Activated naive CD4-positive, alpha-beta T cell treated with anti-CD3 and anti-CD28 coated beads for 36 hours (primary cell): ENCODE results near the gene PPP2CA. TPM values are rescaled to one million over a fixed set of nuclear protein-coding genes. Genes with fewer than 3 reads are reported as not detected.
"Not testable (repeated sequence)": the region's sequence is repeated elsewhere in the genome, so short reads cannot be mapped to it uniquely, and the experiment has no call there.

Source experiments
- CTCF ChIA-PET: fragments of 350-600 bp; sonication (Branson Sonifier 250); formaldehyde crosslinking; loops from one replicate; lab custom pipeline; 2021; ENCODE audit warnings: antibody characterized with exemption; lab: Charles Lee
- DNase-seq: peaks from one replicate; pipeline ENCODE4 v3.0.0-alpha.2; 2020
- H3K27ac Mint-ChIP-seq: one replicate; pipeline ENCODE4 v1.8.0; 2021; ENCODE audit warnings: mild to moderate bottlenecking, mixed read lengths
- H3K27me3 Mint-ChIP-seq: one replicate; pipeline ENCODE4 v1.8.0; 2021; ENCODE audit warnings: low read depth, mixed read lengths
- H3K36me3 Mint-ChIP-seq: one replicate; pipeline ENCODE4 v1.8.0; 2021; ENCODE audit warnings: low read depth, mixed read lengths
- H3K4me1 Mint-ChIP-seq: one replicate; pipeline ENCODE4 v1.8.0; 2021; ENCODE audit warnings: low read depth, mixed read lengths
- H3K4me3 Mint-ChIP-seq: one replicate; pipeline ENCODE4 v1.8.0; 2021; ENCODE audit warnings: mild to moderate bottlenecking, moderate library complexity, mixed read lengths
- H3K9me3 Mint-ChIP-seq: one replicate; pipeline ENCODE4 v1.8.0; 2021; ENCODE audit warnings: mixed read lengths
- intact Hi-C: fragments of 100-400 bp; cut with micrococcal nuclease; formaldehyde crosslinking; loops from one replicate; pipeline ENCODE4 v1.15.1; 2023
- total RNA-seq, 2 experiments: library from RNA; stranded (reverse); gene quantifications; one replicate each; pipeline ENCODE4 v1.2.3, GENCODE V29; 2021

Gene PPP2CA
- total RNA-seq, 2 experiments from 2014 or later: 132 to 135 TPM

GRCh38 chr5:134211263-134212031 lies 14.4 kb downstream of the PPP2CA start:
- H3K27ac Mint-ChIP-seq, H3K27me3 Mint-ChIP-seq, DNase-seq, H3K4me3 Mint-ChIP-seq, H3K36me3 Mint-ChIP-seq, H3K9me3 Mint-ChIP-seq, intact Hi-C loops: not testable (repeated sequence)
- peaks cover 54% of the 10 kb centered on the region for H3K4me1 Mint-ChIP-seq
- CTCF ChIA-PET: interaction anchor here (0.7 to 1.1 kb wide), 2 partner anchors 14 to 506 kb away, joined by 3 read pairs; no protein-coding TSS in a partner anchor

- no peaks in the 10 kb centered on the region for H3K9me3 Mint-ChIP-seq
- H3K36me3 Mint-ChIP-seq: peaks cover 7% of the 10 kb centered on the region
- CTCF ChIA-PET: interaction anchor here (0.6 to 1.8 kb wide), 9 partner anchors 10 to 211 kb away, joined by 3 to 6 read pairs (median 4); no protein-coding TSS in a partner anchor
- no peak overlapping the region for H3K27ac Mint-ChIP-seq
- H3K4me3 Mint-ChIP-seq: no peak overlapping the region
- DNase-seq: no peak
- peaks cover 46% of the 10 kb centered on the region for H3K4me1 Mint-ChIP-seq
- intact Hi-C loops: no loop called here
- H3K27me3 Mint-ChIP-seq: no peaks in the 10 kb centered on the region
These were observed 16.2 kb downstream of the PPP2CA start for GRCh38 chr5:134209477-134210245.

GRCh38 chr5:134207696-134208095 lies 18.2 kb downstream of the PPP2CA start:
- CTCF ChIA-PET: interaction anchor here (1.1 to 1.3 kb wide), 2 partner anchors 23 to 84 kb away, joined by 3 to 4 read pairs; no protein-coding TSS in a partner anchor
- no peaks in the 10 kb centered on the region for H3K9me3 Mint-ChIP-seq

GRCh38 chr5:134206627-134207160 lies 19.2 kb downstream of the PPP2CA start:
- CTCF ChIA-PET: interaction anchor here (1.2 kb wide), 1 partner anchor 22 kb away, joined by 3 read pairs; no protein-coding TSS in a partner anchor
- peaks cover 30% of the 10 kb centered on the region for H3K4me1 Mint-ChIP-seq
- H3K4me3 Mint-ChIP-seq: no peak overlapping the region
- no peak for DNase-seq
- H3K9me3 Mint-ChIP-seq: no peaks in the 10 kb centered on the region
- H3K27me3 Mint-ChIP-seq: no peaks in the 10 kb centered on the region
- intact Hi-C loops: no loop called here
- H3K36me3 Mint-ChIP-seq: peaks cover 20% of the 10 kb centered on the region
- H3K27ac Mint-ChIP-seq: no peak overlapping the region

More at GRCh38 chr5:134207696-134208095, 18.2 kb downstream of the PPP2CA start:
- H3K4me3 Mint-ChIP-seq: no peak overlapping the region
- no peak overlapping the region for H3K27ac Mint-ChIP-seq
- H3K27me3 Mint-ChIP-seq: no peaks in the 10 kb centered on the region
- peaks cover 38% of the 10 kb centered on the region for H3K4me1 Mint-ChIP-seq
- H3K36me3 Mint-ChIP-seq: peaks cover 16% of the 10 kb centered on the region
- intact Hi-C loops: no loop called here
- no peak for DNase-seq

- DNase-seq: no peak
- Mint-ChIP-seq H3K27ac (no peak overlapping the region), H3K4me3 (no peak overlapping the region), H3K4me1 (peaks cover 19% of the 10 kb centered on the region), H3K9me3 (no peaks in the 10 kb centered on the region), H3K27me3 (no peaks in the 10 kb centered on the region), H3K36me3 (peaks cover 40% of the 10 kb centered on the region)
- CTCF ChIA-PET: no interaction called here
- intact Hi-C loops: no loop called here
These were observed 21.3 kb downstream of the PPP2CA start for GRCh38 chr5:134204575-134204974.

- H3K27me3 Mint-ChIP-seq: no peaks in the 10 kb centered on the region
- H3K4me3 Mint-ChIP-seq: no peak overlapping the region
- intact Hi-C loops: no loop called here
- peaks cover 11% of the 10 kb centered on the region for H3K4me1 Mint-ChIP-seq
- no peaks in the 10 kb centered on the region for H3K9me3 Mint-ChIP-seq
- CTCF ChIA-PET: interaction anchor here (0.6 kb wide), 1 partner anchor 54 kb away, joined by 3 read pairs; no protein-coding TSS in a partner anchor
- H3K36me3 Mint-ChIP-seq: peaks cover 48% of the 10 kb centered on the region
- H3K27ac Mint-ChIP-seq: no peak overlapping the region
- no peak for DNase-seq
These were observed 22.2 kb downstream of the PPP2CA start for GRCh38 chr5:134203630-134204029.

- Mint-ChIP-seq H3K4me1 (no peaks in the 10 kb centered on the region), H3K27me3 (no peaks in the 10 kb centered on the region), H3K9me3 (no peaks in the 10 kb centered on the region), H3K4me3 (no peak overlapping the region), H3K36me3 (peaks cover 33% of the 10 kb centered on the region), H3K27ac (no peak overlapping the region)
- intact Hi-C loops: no loop called here
- DNase-seq: no peak
- CTCF ChIA-PET: interaction anchor here (0.6 to 3.1 kb wide), 2 partner anchors 11 to 401 kb away, joined by 3 to 16 read pairs; no protein-coding TSS in a partner anchor
These were observed 30.2 kb downstream of the PPP2CA start for GRCh38 chr5:134195666-134196065.

- DNase-seq: no peak
- intact Hi-C loops: no loop called here
- Mint-ChIP-seq H3K36me3 (peaks cover 3% of the 10 kb centered on the region), H3K4me1 (no peaks in the 10 kb centered on the region), H3K9me3 (no peaks in the 10 kb centered on the region), H3K27ac (no peak overlapping the region), H3K4me3 (no peak overlapping the region), H3K27me3 (no peaks in the 10 kb centered on the region)
- CTCF ChIA-PET: interaction anchor here (1.2 to 1.4 kb wide), 3 partner anchors 37 to 165 kb away, joined by 3 to 4 read pairs (median 3); partner anchors contain the start of gene PPP2CA
These were observed 36.8 kb downstream of the PPP2CA start for GRCh38 chr5:134189031-134189430.

GRCh38 chr5:134188092-134188491 lies 37.8 kb downstream of the PPP2CA start:
- H3K9me3 Mint-ChIP-seq: no peaks in the 10 kb centered on the region
- no peak for DNase-seq
- H3K4me1 Mint-ChIP-seq: no peaks in the 10 kb centered on the region
- H3K27me3 Mint-ChIP-seq: no peaks in the 10 kb centered on the region
- intact Hi-C loops: no loop called here
- H3K27ac Mint-ChIP-seq: no peak overlapping the region
- H3K4me3 Mint-ChIP-seq: no peak overlapping the region
- CTCF ChIA-PET: interaction anchor here (0.6 to 1.4 kb wide), 2 partner anchors 101 to 246 kb away, joined by 3 to 4 read pairs; no protein-coding TSS in a partner anchor
- H3K36me3 Mint-ChIP-seq: no peaks in the 10 kb centered on the region

- no peaks in the 10 kb centered on the region for H3K36me3 Mint-ChIP-seq
- peak; percentile 88 for DNase-seq
- intact Hi-C loops: loop anchor here (1.0 to 2.0 kb wide), 3 partner anchors 105 to 554 kb away; partner anchors contain the start of gene CAMLG
- H3K27me3 Mint-ChIP-seq: no peaks in the 10 kb centered on the region
- no peak overlapping the region for H3K4me3 Mint-ChIP-seq
- CTCF ChIA-PET: interaction anchor here (0.6 to 5.7 kb wide), 33 partner anchors 10 to 917 kb away, joined by 3 to 87 read pairs (median 4); partner anchors contain the start of gene PPP2CA
- no peak overlapping the region for H3K27ac Mint-ChIP-seq
- no peaks in the 10 kb centered on the region for H3K9me3 Mint-ChIP-seq
- no peaks in the 10 kb centered on the region for H3K4me1 Mint-ChIP-seq
These were observed 41.4 kb downstream of the PPP2CA start for GRCh38 chr5:134184155-134185135.

GRCh38 chr5:134183481-134183880 lies 42.4 kb downstream of the PPP2CA start:
- no peak for DNase-seq
- no peak overlapping the region for H3K4me3 Mint-ChIP-seq
- no peaks in the 10 kb centered on the region for H3K36me3 Mint-ChIP-seq
- H3K27ac Mint-ChIP-seq: no peak overlapping the region
- intact Hi-C loops: no loop called here
- CTCF ChIA-PET: interaction anchor here (0.6 to 5.7 kb wide), 26 partner anchors 9 to 557 kb away, joined by 3 to 87 read pairs (median 4); partner anchors contain the start of gene PPP2CA
- no peaks in the 10 kb centered on the region for H3K9me3 Mint-ChIP-seq
- H3K27me3 Mint-ChIP-seq: no peaks in the 10 kb centered on the region
- H3K4me1 Mint-ChIP-seq: no peaks in the 10 kb centered on the region
